A673 (cell line): ENCODE measurements around the gene ZNF319. TPM values are rescaled to one million over a fixed set of nuclear protein-coding genes. Genes with fewer than 3 reads are reported as not detected.

Experiments used
- BruUV-seq: library from RNA; stranded (reverse); fragments of 400-500 nt; replicated peaks from 2 replicates; lab custom pipeline; 2021; lab: Mats Ljungman, UMichigan
- CTCF ChIA-PET: fragments of 300-600 bp; sonication (Branson Sonifier 250); formaldehyde crosslinking; loops from one replicate; lab custom pipeline; 2022; ENCODE audit warnings: antibody characterized with exemption; lab: Charles Lee
- POLR2A ChIA-PET: fragments of 300-600 bp; sonication (Branson Sonifier 250); formaldehyde crosslinking; loops from one replicate; lab custom pipeline; 2022; ENCODE audit warnings: antibody characterized with exemption; ENCODE audit not compliant: low non-redundant PET; lab: Charles Lee
- DNase-seq: peaks from one replicate; pipeline ENCODE4 v3.0.0-alpha.2; 2015; ENCODE audit warnings: low spot score
- H3K27ac ChIP-seq: fragments of 200-600 bp; sonication (generic); 2 replicates; pipeline ENCODE4 v1.5.1; 2016; ENCODE audit warnings: mixed run types, low read depth, mild to moderate bottlenecking, mixed read lengths, antibody characterized with exemption, low read length; ENCODE audit not compliant: poor library complexity, severe bottlenecking
- H3K27me3 ChIP-seq: fragments of 200-600 bp; sonication (generic); replicated peaks from 2 replicates; pipeline ENCODE4 v1.6.1; 2017; ENCODE audit warnings: mixed run types, low read depth, mild to moderate bottlenecking, mixed read lengths, antibody characterized with exemption, low read length; ENCODE audit not compliant: insufficient read depth, poor library complexity
- H3K36me3 ChIP-seq: fragments of 200-600 bp; sonication (generic); 2 replicates; pipeline ENCODE4 v1.6.1; 2016; ENCODE audit warnings: mixed run types, mild to moderate bottlenecking, mixed read lengths, antibody characterized with exemption, low read length; ENCODE audit not compliant: insufficient read depth, poor library complexity, severe bottlenecking
- H3K4me1 ChIP-seq: fragments of 200-600 bp; sonication (generic); 2 replicates; pipeline ENCODE4 v1.6.1; 2017; ENCODE audit warnings: mixed run types, mild to moderate bottlenecking, mixed read lengths, antibody characterized with exemption, low read length; ENCODE audit not compliant: insufficient read depth, poor library complexity, severe bottlenecking
- H3K4me3 ChIP-seq: fragments of 200-600 bp; sonication (generic); 2 replicates; pipeline ENCODE4 v1.5.1; 2016; ENCODE audit warnings: low read depth, mixed run types, mild to moderate bottlenecking, mixed read lengths, low read length; ENCODE audit not compliant: poor library complexity, severe bottlenecking
- H3K9me3 ChIP-seq: fragments of 200-600 bp; sonication (generic); 2 replicates; pipeline ENCODE4 v1.6.1; 2016; ENCODE audit warnings: mixed run types, low read depth, mild to moderate bottlenecking, mixed read lengths, antibody characterized with exemption, low read length; ENCODE audit not compliant: poor library complexity, severe bottlenecking
- CTCF ChIP-seq: fragments of 300-800, 200-600 bp; sonication (generic); conservative IDR thresholded peaks from 2 replicates; pipeline ENCODE4 v1.5.1; 2017; ENCODE audit warnings: low read depth, mild to moderate bottlenecking, antibody characterized with exemption, low read length, moderate library complexity, mixed read lengths
- EZH2 ChIP-seq: fragments of 200-600 bp; sonication (generic); IDR thresholded peaks from 2 replicates; pipeline ENCODE4 v1.6.1; 2017; ENCODE audit warnings: borderline replicate concordance, low read depth, mild to moderate bottlenecking, mixed read lengths, antibody characterized with exemption, low read length; ENCODE audit not compliant: poor library complexity, severe bottlenecking
- intact Hi-C: fragments of 100-400 bp; cut with micrococcal nuclease; formaldehyde crosslinking; loops from one replicate; pipeline ENCODE4 v1.10.0; 2022; ENCODE audit not compliant: unreplicated experiment
- total RNA-seq: library from RNA; stranded (reverse); gene quantifications from 2 replicates; pipeline ENCODE4 v1.2.3, GENCODE V29; 2021

ZNF319 gene
- total RNA-seq, 1 experiment from 2014 or later: 12.9 TPM

- intact Hi-C loops: no loop called here
- CTCF ChIA-PET: no interaction called here
- no TSS peak for BruUV-seq
- Histone ChIP-seq H3K9me3 (no peaks in the 10 kb centered on the region), H3K27me3 (no peaks in the 10 kb centered on the region), H3K36me3 (no peaks in the 10 kb centered on the region), H3K4me1 (peaks cover 10% of the 10 kb centered on the region), H3K27ac (no peak overlapping the region), H3K4me3 (no peak overlapping the region)
- POLR2A ChIA-PET: no interaction called here
- TF ChIP-seq CTCF (no peak), EZH2 (no peak)
- no peak for DNase-seq
These were observed 54.2 kb downstream of the ZNF319 start for GRCh38 chr16:57946181-57946801.

GRCh38 chr16:57945740-57946138 is 54.7 kb downstream of the ZNF319 start:
- intact Hi-C loops: no loop called here
- no TSS peak for BruUV-seq

GRCh38 chr16:57944970-57945739 is 55.3 kb downstream of the ZNF319 start:
- CTCF ChIA-PET: no interaction called here
- H3K36me3 ChIP-seq: no peaks in the 10 kb centered on the region
- TF ChIP-seq EZH2: no peak
- no peak for TF ChIP-seq CTCF
- intact Hi-C loops: no loop called here
- H3K27ac ChIP-seq: no peak overlapping the region
- no peak overlapping the region for H3K4me3 ChIP-seq
- no TSS peak for BruUV-seq
- H3K27me3 ChIP-seq: no peaks in the 10 kb centered on the region
- peaks cover 10% of the 10 kb centered on the region for H3K4me1 ChIP-seq
- H3K9me3 ChIP-seq: no peaks in the 10 kb centered on the region
- POLR2A ChIA-PET: no interaction called here
- DNase-seq: no peak

More at GRCh38 chr16:57945740-57946138, 54.7 kb downstream of the ZNF319 start:
- DNase-seq: no peak
- CTCF ChIA-PET: no interaction called here
- Histone ChIP-seq H3K4me1 (peaks cover 11% of the 10 kb centered on the region), H3K27ac (no peak overlapping the region), H3K9me3 (no peaks in the 10 kb centered on the region), H3K36me3 (no peaks in the 10 kb centered on the region), H3K27me3 (no peaks in the 10 kb centered on the region), H3K4me3 (no peak overlapping the region)
- POLR2A ChIA-PET: no interaction called here
- peak; percentile 26; the same call in 1 of the 2 replicates for TF ChIP-seq CTCF
- no peak for TF ChIP-seq EZH2

Other genes with a start within 250 kb of the ZNF319 start
- gene KIFC3, start 198.2 kb downstream of the ZNF319 start, total RNA-seq: 198 and 201 TPM in 2 replicates
- not detected in 2 replicates for gene CNGB1, start 29.5 kb downstream of the ZNF319 start, total RNA-seq
- gene USB1, start 735 bp upstream of the ZNF319 start, total RNA-seq: 99.5 and 106 TPM in 2 replicates
- 4.5 and 7.0 TPM in 2 replicates for gene MMP15, start 25.1 kb upstream of the ZNF319 start, total RNA-seq
- 66.3 and 81.6 TPM in 2 replicates for gene CFAP20, start 128.7 kb upstream of the ZNF319 start, total RNA-seq
- gene CSNK2A2, start 197.4 kb upstream of the ZNF319 start, total RNA-seq: 108 and 114 TPM in 2 replicates